ENCODE results near the gene COMMD2. TPM values are rescaled to one million over a fixed set of nuclear protein-coding genes. Genes with fewer than 3 reads are reported as not detected.

Gene COMMD2
- total RNA-seq, 2 experiments from 2014 or later: 32.3 to 35.1 TPM

DNA sequence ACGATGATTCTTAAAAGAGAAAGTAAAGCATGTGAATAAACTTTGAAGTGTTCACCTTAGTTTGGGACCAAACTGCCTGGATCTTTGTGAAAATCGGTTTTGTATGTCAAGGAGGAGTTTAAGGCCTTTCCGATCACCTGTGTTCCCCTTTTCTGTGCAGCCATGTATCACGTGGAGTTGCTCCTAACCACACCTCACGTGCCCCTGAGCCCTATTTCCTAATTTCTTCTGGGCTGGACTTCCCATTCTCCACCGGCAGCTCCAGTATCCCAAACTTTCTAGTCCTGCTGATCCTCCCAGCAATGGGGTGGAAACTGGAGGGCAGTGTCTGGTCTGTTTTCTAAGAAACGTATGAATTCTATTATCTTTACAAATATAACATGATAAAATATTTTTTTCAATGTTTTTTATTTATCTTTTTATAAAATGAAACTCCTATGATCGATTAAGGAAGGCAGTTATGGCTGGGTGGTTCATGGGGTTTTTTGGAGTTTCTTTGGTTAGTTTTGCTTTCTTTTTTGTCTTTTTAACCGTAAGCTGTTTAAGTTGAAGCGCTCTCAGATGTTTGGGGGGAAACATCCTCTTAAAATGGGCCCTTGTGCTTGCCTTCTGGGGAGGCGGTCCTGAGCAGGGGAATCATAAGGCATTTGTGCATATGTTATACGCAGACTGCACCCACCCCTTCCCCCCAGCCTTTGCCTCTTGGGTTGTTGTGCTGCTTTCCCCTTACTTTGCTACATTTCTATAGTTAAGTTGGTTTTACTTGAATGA is 50.9 kb downstream of the COMMD2 start:
- Mint-ChIP-seq H3K27me3 (ENCODE audit: low read depth) (no peaks in the 10 kb centered on the region), H3K9me3 (ENCODE audit: insufficient read depth) (peaks cover 11% of the 10 kb centered on the region), H3K4me3 (peak overlapping the region; percentile 48), H3K27ac (peak overlapping the region; percentile 74), H3K36me3 (ENCODE audit: low read depth) (no peaks in the 10 kb centered on the region), H3K4me1 (ENCODE audit: low read depth) (peaks cover 5% of the 10 kb centered on the region)
- DNase-seq (no peak), ATAC-seq (no peak)
- CTCF ChIA-PET: no interaction called here
- POLR2A ChIA-PET: interaction anchor here (0.6 kb wide), 1 partner anchor 17 kb away, joined by 3 read pairs; no protein-coding TSS in a partner anchor

Other genes starting within 250 kb of the COMMD2 start
- gene WWTR1, start 94.5 kb downstream of the COMMD2 start, total RNA-seq: under 1 TPM; 0.31 to 0.53 TPM
- not detected for gene ANKUB1, start 40.1 kb upstream of the COMMD2 start, total RNA-seq
- 10 to 100 TPM; 30.6 to 31.3 TPM for gene RNF13, start 60.7 kb upstream of the COMMD2 start, total RNA-seq
- under 1 TPM in 1 of 2 experiments, not detected in 1; 0.53 TPM for gene PFN2, start 218.4 kb upstream of the COMMD2 start, total RNA-seq

All from activated CD8-positive, alpha-beta T cell treated with anti-CD3 and anti-CD28 coated beads, Interleukin-2, amount 10 ng/mL, durations not matched to agents 7 days and 5 days (primary cell).